ENCODE data around the gene ADCYAP1R1. TPM values are rescaled to one million over a fixed set of nuclear protein-coding genes. Genes with fewer than 3 reads are reported as not detected.

The ADCYAP1R1 gene
- total RNA-seq (2013) = under 0.01 TPM
- polyA plus RNA-seq (not detected), polyA minus RNA-seq (not detected in 2 replicates), total RNA-seq (0 to 1.2 (median 0) reads per million in 11 experiments)

DNA sequence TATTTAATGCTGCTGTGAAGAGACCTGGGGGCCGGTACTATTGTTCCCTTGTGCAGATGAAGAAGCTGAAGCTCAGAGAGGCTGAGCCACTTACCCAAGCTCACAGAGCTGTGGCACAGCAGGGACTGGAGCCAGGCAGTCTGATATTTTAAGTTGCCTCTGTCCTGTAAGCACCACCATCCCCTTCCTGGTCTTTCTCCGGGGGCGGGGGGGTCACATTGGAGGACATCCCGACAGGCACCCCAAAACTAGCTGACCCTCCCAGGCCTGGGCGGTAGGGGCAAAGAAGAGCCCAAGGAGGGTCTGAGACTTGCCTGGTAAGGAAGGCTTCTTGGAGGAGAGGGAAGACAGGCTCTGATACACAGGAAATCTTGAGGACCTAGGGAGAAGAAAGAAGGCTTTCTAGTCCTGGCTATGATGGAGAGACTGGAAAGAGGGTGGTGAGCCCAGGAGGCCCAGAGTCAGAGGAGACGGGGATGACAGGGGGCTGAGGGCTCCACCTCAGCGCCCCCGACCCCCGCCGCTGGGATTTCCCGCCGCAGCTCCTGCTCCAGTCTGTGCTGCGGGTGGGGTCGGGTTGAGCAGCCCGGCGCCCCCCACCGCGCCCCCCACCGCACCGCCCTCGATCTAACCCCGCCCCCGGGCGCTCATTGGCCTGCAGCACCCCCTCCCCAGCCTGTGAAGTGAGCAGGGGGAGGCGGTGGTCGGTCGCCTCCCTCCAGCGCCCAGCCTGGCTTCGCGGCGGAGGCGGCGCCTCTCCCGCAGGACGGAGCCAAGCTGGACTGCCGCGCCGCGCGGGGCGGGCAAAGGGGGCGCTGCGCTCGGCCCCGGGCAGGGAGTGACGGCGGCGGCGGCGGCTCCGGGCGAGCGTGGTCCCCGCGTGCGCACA, at the start of gene ADCYAP1R1:
Gene ADCYAP1R1, plus strand, starts transcription at position 711 of the 889 bp plus-strand sequence. CDS start 10,957 bp downstream, outside the sequence.
- H3K27me3 Mint-ChIP-seq (ENCODE audit: low read depth in 3 of 3) = peaks cover 48 to 62% (median 53%) of the 10 kb centered on the region in 3 donors
- H2AFZ ChIP-seq (ENCODE audit: insufficient read depth, low read depth, low read length, poor library complexity, severe bottlenecking) = no peak within 1 kb of the TSS
- H3K9me3 ChIP-seq (replicated peaks in 1 of 2; ENCODE audit: control insufficient read depth in 1 of 2, insufficient read depth in 1 of 2, low read length in 2 of 2) = no peaks in the 10 kb centered on the region
- H3K79me2 ChIP-seq (ENCODE audit: insufficient read depth, low read length) = no peaks in the 10 kb centered on the region
- no peaks in the 10 kb centered on the region for H3K4me1 ChIP-seq (ENCODE audit: control insufficient read depth in 1 of 2, insufficient read depth in 2 of 2, low read length in 2 of 2)
- no peak for DNase-seq
- H3K27ac Mint-ChIP-seq = no peak within 1 kb of the TSS
- WGBS (ENCODE audit: insufficient coverage) = 4% methylated on average over 40 of the region's 56 CpGs
- H3K27me3 ChIP-seq (ENCODE audit: control insufficient read depth in 2 of 2, insufficient read depth in 2 of 2, low read length in 2 of 2) = peaks cover 20 to 46% of the 10 kb centered on the region in 2 donors
- H3K4me2 ChIP-seq (replicated peaks; ENCODE audit: extremely low read depth, low read length, poor library complexity, severe bottlenecking) = no peak within 1 kb of the TSS
- H3K9ac ChIP-seq (ENCODE audit: insufficient read depth, low read length, poor library complexity, severe bottlenecking) = no peak within 1 kb of the TSS
- H3K4me3 ChIP-seq (replicated peaks in 1 of 3; ENCODE audit: low read depth in 2 of 3, low read length in 3 of 3) = no peak within 1 kb of the TSS
- H3K4me3 Mint-ChIP-seq = peak within 1 kb of the TSS in 1 of 2 donors; percentile 82
- no peaks in the 10 kb centered on the region for H3K36me3 Mint-ChIP-seq
- H3K36me3 ChIP-seq (replicated peaks in 1 of 2; ENCODE audit: control insufficient read depth in 1 of 2, insufficient read depth in 2 of 2, low read length in 2 of 2) = no peaks in the 10 kb centered on the region
- no peaks in the 10 kb centered on the region for H3K4me1 Mint-ChIP-seq
- H3K27ac ChIP-seq (ENCODE audit: low read depth in 1 of 2, low read length in 2 of 2) = no peak within 1 kb of the TSS
- intact Hi-C loops (cut with micrococcal nuclease) = no loop called here
- no peak for TF ChIP-seq CTCF (IDR thresholded peaks at IDR 0.05)
- peaks cover 0 to 7% (median 2%) of the 10 kb centered on the region in 7 donors for H3K9me3 Mint-ChIP-seq
- H4K20me1 ChIP-seq (ENCODE audit: insufficient read depth, low read length) = no peaks in the 10 kb centered on the region

DNA sequence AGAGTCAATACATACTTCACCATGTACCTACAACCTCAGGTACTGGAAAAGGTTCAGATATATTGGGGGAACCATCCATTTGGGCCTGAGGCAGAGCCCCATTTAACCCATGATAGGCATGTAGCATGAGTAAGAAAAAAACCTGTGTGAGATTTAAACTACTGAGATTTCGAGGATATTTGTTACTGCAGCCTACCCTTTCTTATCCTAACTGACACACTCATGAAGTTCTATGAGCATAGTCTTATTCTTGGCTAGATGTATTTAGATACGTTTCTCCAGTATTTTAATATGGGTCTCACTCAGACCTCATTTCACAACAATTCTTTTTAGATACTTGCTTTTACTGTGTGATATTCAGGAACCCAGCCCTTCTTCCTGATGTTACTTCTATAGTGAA, 49.0 kb upstream of the ADCYAP1R1 start:
- no peak overlapping the region for H3K27ac Mint-ChIP-seq
- H3K4me3 ChIP-seq (replicated peaks in 1 of 3; ENCODE audit: low read depth in 2 of 3, low read length in 3 of 3) = no peak overlapping the region
- DNase-seq = no peak

More for the DNA sequence above, 49.0 kb upstream of the ADCYAP1R1 start:
- Mint-ChIP-seq H3K9me3 (peaks cover 0 to 11% (median 5%) of the 10 kb centered on the region in 7 donors), H3K4me3 (no peak overlapping the region), H3K4me1 (peaks cover 22% of the 10 kb centered on the region), H3K36me3 (no peaks in the 10 kb centered on the region), H3K27me3 (ENCODE audit: low read depth in 3 of 3) (peaks cover 4 to 14% (median 8%) of the 10 kb centered on the region in 3 donors)
- Histone ChIP-seq H3K27ac (ENCODE audit: low read depth in 1 of 2, low read length in 2 of 2) (no peak overlapping the region), H3K36me3 (replicated peaks in 1 of 2; ENCODE audit: control insufficient read depth in 1 of 2, insufficient read depth in 2 of 2, low read length in 2 of 2) (no peaks in the 10 kb centered on the region), H3K27me3 (ENCODE audit: control insufficient read depth in 2 of 2, insufficient read depth in 2 of 2, low read length in 2 of 2) (no peaks in the 10 kb centered on the region), H3K4me1 (ENCODE audit: control insufficient read depth in 1 of 2, insufficient read depth in 2 of 2, low read length in 2 of 2) (peaks cover 18% of the 10 kb centered on the region in 2 donors), H3K9ac (ENCODE audit: insufficient read depth, low read length, poor library complexity, severe bottlenecking) (no peak overlapping the region), H4K20me1 (ENCODE audit: insufficient read depth, low read length) (no peaks in the 10 kb centered on the region), H2AFZ (ENCODE audit: insufficient read depth, low read depth, low read length, poor library complexity, severe bottlenecking) (no peak overlapping the region), H3K9me3 (replicated peaks in 1 of 2; ENCODE audit: control insufficient read depth in 1 of 2, insufficient read depth in 1 of 2, low read length in 2 of 2) (no peaks in the 10 kb centered on the region), H3K79me2 (ENCODE audit: insufficient read depth, low read length) (no peaks in the 10 kb centered on the region), H3K4me2 (replicated peaks; ENCODE audit: extremely low read depth, low read length, poor library complexity, severe bottlenecking) (no peak overlapping the region)
- WGBS (ENCODE audit: insufficient coverage) = no CpG with 5 or more reads among the region's 2 CpGs
- intact Hi-C loops (cut with micrococcal nuclease) = no loop called here
- TF ChIP-seq CTCF (IDR thresholded peaks at IDR 0.05) = no peak
